Measurements from ENCODE around the gene PAM. TPM values are rescaled to one million over a fixed set of nuclear protein-coding genes. Genes with fewer than 3 reads are reported as not detected.

PAM gene
- total and polyA plus RNA-seq, 12 donors: 234 to 580 (median 397) TPM

- no peak for DNase-seq
- 84 to 87% (median 86%) methylated on average over 5 of the region's 5 CpGs for WGBS, 4 donors
Measured at GRCh38 chr5:102845041-102845440, 89.9 kb downstream of the PAM start.

GRCh38 chr5:102850503-102850902, 95.4 kb downstream of the PAM start:
- no peaks in the 10 kb centered on the region for H3K4me1 ChIP-seq (replicated peaks in 1 of 2)

More at GRCh38 chr5:102845041-102845440, 89.9 kb downstream of the PAM start:
- no peaks in the 10 kb centered on the region for H3K27me3 ChIP-seq
- H3K9me3 ChIP-seq (replicated peaks in 1 of 3): no peaks in the 10 kb centered on the region
- no peak overlapping the region for H3K27ac ChIP-seq
- TF ChIP-seq CTCF (IDR thresholded peaks at IDR 0.05) (no peak), POLR2A (IDR thresholded peaks at IDR 0.05) (no peak)
- no peaks in the 10 kb centered on the region for H3K4me1 ChIP-seq (replicated peaks in 1 of 2)
- H3K36me3 ChIP-seq (replicated peaks in 1 of 2): no peaks in the 10 kb centered on the region
- H3K4me3 ChIP-seq: no peak overlapping the region
- intact Hi-C loops (cut with DNase I): no loop called here

GRCh38 chr5:102853680-102854079, 98.6 kb downstream of the PAM start:
- DNase-seq: no peak
- WGBS, 4 donors: 91 to 100% (median 94%) methylated on average over 4 of the region's 4 CpGs
- intact Hi-C loops (cut with DNase I): no loop called here
- no peaks in the 10 kb centered on the region for H3K36me3 ChIP-seq (replicated peaks in 1 of 2)
- no peaks in the 10 kb centered on the region for H3K9me3 ChIP-seq (replicated peaks in 1 of 3)
- no peak overlapping the region for H3K4me3 ChIP-seq
- H3K4me1 ChIP-seq (replicated peaks in 1 of 2): peaks cover 0 to 11% of the 10 kb centered on the region in 2 donors
- no peak for TF ChIP-seq POLR2A (IDR thresholded peaks at IDR 0.05)
- no peak for TF ChIP-seq CTCF (IDR thresholded peaks at IDR 0.05)
- H3K27ac ChIP-seq: no peak overlapping the region
- H3K27me3 ChIP-seq: no peaks in the 10 kb centered on the region

More at GRCh38 chr5:102850503-102850902, 95.4 kb downstream of the PAM start:
- no peaks in the 10 kb centered on the region for H3K9me3 ChIP-seq (replicated peaks in 1 of 3)
- DNase-seq: no peak
- H3K27me3 ChIP-seq: no peaks in the 10 kb centered on the region
- no peak overlapping the region for H3K4me3 ChIP-seq
- no peak overlapping the region for H3K27ac ChIP-seq
- intact Hi-C loops (cut with DNase I): no loop called here
- WGBS, 4 donors: 93 to 97% (median 96%) methylated on average over 7 of the region's 7 CpGs
- no peaks in the 10 kb centered on the region for H3K36me3 ChIP-seq (replicated peaks in 1 of 2)
- no peak for TF ChIP-seq POLR2A (IDR thresholded peaks at IDR 0.05)
- TF ChIP-seq CTCF (IDR thresholded peaks at IDR 0.05): no peak

- intact Hi-C loops (cut with DNase I): no loop called here
- H3K4me1 ChIP-seq (replicated peaks in 1 of 2): peaks cover 0 to 11% of the 10 kb centered on the region in 2 donors
- H3K27me3 ChIP-seq: no peaks in the 10 kb centered on the region
- DNase-seq: no peak
- no peak overlapping the region for H3K4me3 ChIP-seq
- no peaks in the 10 kb centered on the region for H3K36me3 ChIP-seq (replicated peaks in 1 of 2)
- H3K27ac ChIP-seq: no peak overlapping the region
- no peaks in the 10 kb centered on the region for H3K9me3 ChIP-seq (replicated peaks in 1 of 3)
- WGBS, 4 donors: 84 to 92% (median 87%) methylated on average over 4 of the region's 4 CpGs
- TF ChIP-seq CTCF (IDR thresholded peaks at IDR 0.05) (no peak), POLR2A (IDR thresholded peaks at IDR 0.05) (no peak)
Measured at GRCh38 chr5:102855681-102856388, 100.7 kb downstream of the PAM start.
